Measurements from ENCODE around the gene CLEC2B.

Gene CLEC2B

DNA sequence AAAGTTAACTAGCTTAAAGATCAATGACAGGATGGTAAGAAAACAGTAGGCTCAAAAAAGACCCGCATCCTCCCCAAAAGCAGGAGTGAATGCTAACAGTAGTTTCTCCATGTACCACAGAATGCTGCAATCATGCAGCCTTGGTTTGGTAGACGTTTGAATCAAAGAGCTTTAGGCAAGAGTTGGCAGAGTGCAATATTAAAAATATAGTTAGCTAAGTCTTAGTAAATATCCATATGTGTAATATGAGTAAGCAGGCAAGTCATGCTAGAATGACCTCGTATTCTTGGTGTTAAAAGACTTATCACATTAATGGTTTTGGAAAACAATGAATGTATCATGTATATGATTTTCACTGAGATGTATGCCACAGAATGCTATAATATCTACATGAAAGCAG is 60.6 kb downstream of the CLEC2B start:
- Histone ChIP-seq H3K27me3 (ENCODE audit: control insufficient read depth, insufficient read depth, low read length) (no peaks in the 10 kb centered on the region), H3K4me3 (ENCODE audit: low read depth, low read length) (no peak overlapping the region), H3K36me3 (ENCODE audit: control insufficient read depth, insufficient read depth, low read length) (no peaks in the 10 kb centered on the region), H3K9me3 (ENCODE audit: control insufficient read depth, insufficient read depth, low read depth, low read length) (no peaks in the 10 kb centered on the region), H3K4me1 (ENCODE audit: control insufficient read depth, insufficient read depth, low read length) (no peaks in the 10 kb centered on the region), H3K27ac (ENCODE audit: low read depth, low read length) (no peak overlapping the region), H3K9ac (ENCODE audit: low read length) (no peak overlapping the region)

DNA sequence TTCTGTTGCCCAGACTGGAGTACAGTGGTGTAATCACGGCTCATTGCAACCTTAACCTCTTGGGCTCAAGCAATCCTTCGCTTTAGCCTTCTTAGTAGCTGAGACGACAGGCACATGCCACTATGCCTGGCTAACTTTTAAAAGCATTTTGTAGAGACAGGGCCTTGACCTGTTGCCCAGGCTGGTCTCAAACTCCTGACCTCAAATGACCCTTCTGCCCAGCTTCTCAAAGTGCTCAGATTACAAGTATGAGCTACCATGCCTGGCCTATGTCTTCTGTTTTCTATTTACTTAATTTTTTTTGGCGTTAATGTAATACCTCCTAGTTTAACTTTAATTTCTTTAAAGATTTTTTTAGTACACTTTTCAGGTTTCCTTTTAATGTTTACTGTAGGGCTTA is 62.4 kb downstream of the CLEC2B start:
- H3K27me3 ChIP-seq (ENCODE audit: control insufficient read depth, insufficient read depth, low read length) = no peaks in the 10 kb centered on the region
- H3K27ac ChIP-seq (ENCODE audit: low read depth, low read length) = no peak overlapping the region
- no peaks in the 10 kb centered on the region for H3K4me1 ChIP-seq (ENCODE audit: control insufficient read depth, insufficient read depth, low read length)
- no peaks in the 10 kb centered on the region for H3K36me3 ChIP-seq (ENCODE audit: control insufficient read depth, insufficient read depth, low read length)
- H3K4me3 ChIP-seq (ENCODE audit: low read depth, low read length) = no peak overlapping the region
- no peaks in the 10 kb centered on the region for H3K9me3 ChIP-seq (ENCODE audit: control insufficient read depth, insufficient read depth, low read depth, low read length)
- no peak overlapping the region for H3K9ac ChIP-seq (ENCODE audit: low read length)

DNA sequence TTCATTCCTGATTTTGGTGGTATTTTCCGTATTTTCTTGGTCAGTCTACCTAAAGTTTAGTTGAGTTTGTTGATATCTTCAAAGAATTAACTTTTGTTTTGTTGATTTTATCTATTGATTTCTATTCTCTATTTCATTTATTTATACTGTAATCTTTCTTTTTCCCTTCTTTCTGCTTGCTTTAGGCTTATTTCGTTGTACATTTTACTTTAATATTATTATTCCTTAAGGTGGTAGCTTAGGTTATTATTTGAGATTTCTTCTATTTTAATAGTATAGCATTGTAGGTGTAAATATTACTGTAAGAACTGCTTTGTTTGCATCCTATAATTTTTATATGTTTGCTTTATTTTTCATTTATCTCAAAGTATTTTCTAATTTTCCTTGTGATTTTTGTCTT is 63.3 kb downstream of the CLEC2B start:
- Histone ChIP-seq H3K9ac (ENCODE audit: low read length) (no peak overlapping the region), H3K36me3 (ENCODE audit: control insufficient read depth, insufficient read depth, low read length) (no peaks in the 10 kb centered on the region), H3K4me3 (ENCODE audit: low read depth, low read length) (no peak overlapping the region), H3K9me3 (ENCODE audit: control insufficient read depth, insufficient read depth, low read depth, low read length) (no peaks in the 10 kb centered on the region), H3K4me1 (ENCODE audit: control insufficient read depth, insufficient read depth, low read length) (no peaks in the 10 kb centered on the region), H3K27me3 (ENCODE audit: control insufficient read depth, insufficient read depth, low read length) (no peaks in the 10 kb centered on the region), H3K27ac (ENCODE audit: low read depth, low read length) (no peak overlapping the region)
